GM18507 (cell line): ENCODE measurements around the gene CD300A.
A peak's percentile ranks its signal among the peaks of the same experiment; 100 is the strongest.

Experiments
- DNase-seq: peaks from one replicate; pipeline ENCODE4 v3.0.0; 2011; ENCODE audit warnings: low read depth; ENCODE audit not compliant: insufficient read length; ENCODE audit errors: extremely low spot score
- FAIRE-seq: peaks from 2 replicates; lab custom pipeline; 2011; peaks lifted over from hg19 to GRCh38; lab: Jason Lieb, UNC

CD300A gene

DNA sequence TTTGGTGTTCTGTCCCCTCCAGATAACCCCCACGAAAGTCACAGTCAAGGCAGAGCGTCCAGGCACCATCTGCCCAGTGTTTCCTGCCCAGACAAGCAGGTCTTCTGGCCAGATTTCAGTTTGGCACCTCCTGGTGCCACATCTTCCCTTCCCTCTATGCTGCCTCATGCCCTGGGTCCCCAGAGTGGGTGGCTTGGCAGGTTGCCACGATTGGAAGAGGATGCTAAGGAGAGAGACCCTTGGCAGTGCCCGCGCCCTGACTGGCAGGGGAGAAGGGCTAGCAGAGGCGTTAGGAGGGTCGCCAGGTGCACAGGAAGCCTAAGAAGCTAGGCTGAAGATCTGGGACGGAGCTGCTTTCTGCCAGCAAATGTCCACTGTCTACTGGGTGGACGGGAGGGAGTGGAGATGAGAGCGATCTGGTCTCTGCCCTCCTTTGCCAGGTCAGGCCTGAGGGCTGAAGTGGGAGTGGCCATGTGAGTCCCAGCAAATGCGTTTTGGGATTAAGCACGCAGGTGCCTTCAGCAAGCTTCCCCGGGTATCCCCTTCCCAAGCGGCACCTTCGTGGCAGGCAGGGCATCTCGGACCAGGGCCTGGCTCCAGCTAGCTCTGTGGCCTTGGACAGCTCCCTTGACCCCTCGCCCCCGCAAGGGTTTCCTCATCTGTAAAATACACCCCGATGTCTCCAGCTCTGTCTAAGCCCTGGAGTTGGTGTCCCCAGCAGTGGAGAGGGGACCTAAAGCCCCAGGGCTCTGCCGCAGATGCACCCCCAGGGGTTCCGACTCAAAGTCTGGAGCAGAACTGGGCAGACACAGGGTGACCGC lies 13.4 kb upstream of the CD300A start:
- FAIRE-seq (no peak), DNase-seq (no peak)

- no peak for FAIRE-seq
- peak; percentile 89 for DNase-seq
These were observed 12.7 kb upstream of the CD300A start for GRCh38 chr17:74453665-74454196.

DNA sequence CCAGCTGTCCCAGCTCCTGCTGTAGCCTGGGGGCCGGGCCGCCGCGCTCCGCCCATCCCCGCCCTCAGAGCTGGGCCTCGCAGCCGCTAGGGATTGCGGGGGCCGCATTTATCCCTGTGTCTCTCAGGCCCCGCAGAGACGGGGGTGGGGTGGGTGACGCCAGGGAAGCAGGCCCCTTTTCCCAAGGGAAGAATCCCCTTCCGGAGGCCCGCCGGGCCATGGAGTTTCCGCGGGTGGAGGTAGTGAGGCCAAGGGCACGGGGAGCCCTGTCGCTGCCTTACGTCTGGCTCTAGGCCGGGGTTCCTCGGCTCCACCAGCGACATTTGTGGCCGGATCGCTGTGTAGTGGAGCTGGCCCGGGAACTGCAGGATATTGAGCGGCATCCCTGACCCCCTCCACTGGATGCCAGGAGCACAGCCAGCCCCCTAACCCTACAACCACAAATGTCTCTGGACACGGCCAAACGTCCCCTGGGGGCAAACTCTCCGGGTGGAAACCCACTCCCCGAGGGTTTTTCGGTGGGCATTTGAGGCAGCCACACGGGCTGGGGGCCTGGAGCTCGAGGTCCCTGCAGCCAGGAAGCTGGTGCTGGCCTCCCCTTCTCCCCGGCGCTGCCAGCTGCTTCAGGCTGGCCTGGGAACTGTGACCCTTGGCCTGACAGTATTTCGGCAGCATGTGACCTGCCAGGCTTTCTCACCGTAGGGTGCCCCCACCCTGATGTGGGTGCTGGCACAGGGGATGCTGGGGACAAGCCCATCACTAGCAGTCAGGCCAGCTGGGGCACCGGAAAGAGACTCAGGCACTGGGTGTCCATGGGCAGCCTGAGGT lies 12.0 kb upstream of the CD300A start:
- DNase-seq (no peak), FAIRE-seq (peak; percentile 73)

DNA sequence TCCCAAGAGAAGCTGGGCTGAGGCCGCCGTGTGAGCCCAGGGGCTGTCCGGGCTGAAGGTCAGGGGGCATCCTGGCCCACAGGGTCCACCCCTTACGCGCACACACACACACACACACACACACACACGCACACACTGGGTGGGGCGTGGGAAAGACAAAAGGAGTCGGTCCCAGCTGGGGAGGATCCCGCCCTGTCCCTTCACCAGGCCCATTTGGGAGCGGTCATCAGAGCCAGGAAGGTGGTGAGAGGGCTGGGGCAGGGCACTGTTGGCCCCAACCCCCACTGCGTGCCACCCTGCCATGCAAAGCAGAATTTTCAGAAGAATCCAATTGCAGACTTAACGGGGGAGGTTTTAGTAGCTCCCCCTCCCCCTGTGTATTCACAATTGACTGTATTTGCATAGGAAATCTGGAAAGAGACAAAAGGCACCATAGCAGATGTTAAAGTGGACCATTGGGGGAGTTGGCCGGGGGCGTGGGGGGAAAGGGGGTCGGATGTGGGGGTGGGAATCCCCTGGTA lies 11.3 kb upstream of the CD300A start:
- no peak for DNase-seq
- FAIRE-seq = no peak

GRCh38 chr17:74455821-74456220 lies 10.6 kb upstream of the CD300A start:
- DNase-seq (no peak), FAIRE-seq (no peak)

DNA sequence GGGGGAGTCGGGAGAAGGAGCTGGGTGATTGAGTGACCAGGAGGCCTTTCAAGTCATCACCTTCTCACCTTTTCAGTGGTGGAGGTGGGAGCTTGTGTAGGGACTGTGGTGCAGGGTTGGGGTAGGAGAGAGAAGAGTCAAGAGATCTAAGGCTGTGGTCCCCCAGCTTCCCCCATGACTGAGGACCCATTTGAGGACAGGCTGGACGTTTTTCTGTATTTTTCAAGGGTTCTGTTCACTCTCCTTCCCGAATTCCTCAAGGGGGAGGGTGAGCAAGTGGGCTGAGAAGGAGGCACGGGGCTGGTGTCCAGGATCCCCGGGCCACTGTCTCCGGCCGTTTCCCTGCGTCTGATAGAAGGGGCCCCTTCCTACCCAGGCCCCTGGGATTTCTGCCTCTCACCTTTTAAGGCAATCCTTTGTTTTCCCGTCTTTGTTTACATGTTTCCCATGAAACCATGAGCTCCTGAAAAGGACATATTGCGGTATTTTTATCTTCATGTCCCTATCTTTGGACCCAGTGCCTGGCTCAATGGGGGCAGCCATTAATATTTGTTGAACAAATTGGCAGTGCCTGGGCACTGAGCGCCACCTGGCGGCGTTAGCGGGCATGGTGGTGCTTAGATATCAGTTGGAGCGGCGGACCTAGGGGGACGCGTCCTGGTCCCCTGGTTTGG lies 9.2 kb upstream of the CD300A start:
- FAIRE-seq (peak; percentile 86), DNase-seq (no peak)

GRCh38 chr17:74457820-74458166 lies 8.6 kb upstream of the CD300A start:
- FAIRE-seq = no peak
- no peak for DNase-seq

GRCh38 chr17:74458835-74459234 lies 7.6 kb upstream of the CD300A start:
- FAIRE-seq (no peak), DNase-seq (no peak)

DNA sequence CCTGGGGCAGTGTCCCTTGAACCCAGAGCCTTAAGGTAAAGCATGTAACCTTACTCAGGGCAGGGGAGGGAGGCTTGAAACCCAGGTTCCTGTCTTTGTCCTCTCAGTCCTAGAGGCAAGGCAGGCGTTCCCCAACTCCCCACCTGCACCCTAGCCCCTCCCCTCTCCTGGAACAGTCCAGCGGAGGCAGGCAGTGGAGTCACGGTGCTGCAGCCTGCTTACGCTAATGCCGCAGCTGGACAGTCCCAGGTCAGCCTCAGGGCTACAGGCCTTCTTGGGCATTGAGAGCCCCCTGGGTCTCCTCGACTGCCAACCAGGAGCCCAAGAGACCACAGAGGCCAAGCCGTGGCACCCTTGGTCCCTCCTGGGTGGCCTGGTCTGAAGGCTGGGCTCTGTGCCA lies 6.8 kb upstream of the CD300A start:
- FAIRE-seq = no peak

GRCh38 chr17:74460241-74460640 lies 6.2 kb upstream of the CD300A start:
- DNase-seq (no peak), FAIRE-seq (no peak)

More for the DNA sequence above, 6.8 kb upstream of the CD300A start:
- DNase-seq = no peak

DNA sequence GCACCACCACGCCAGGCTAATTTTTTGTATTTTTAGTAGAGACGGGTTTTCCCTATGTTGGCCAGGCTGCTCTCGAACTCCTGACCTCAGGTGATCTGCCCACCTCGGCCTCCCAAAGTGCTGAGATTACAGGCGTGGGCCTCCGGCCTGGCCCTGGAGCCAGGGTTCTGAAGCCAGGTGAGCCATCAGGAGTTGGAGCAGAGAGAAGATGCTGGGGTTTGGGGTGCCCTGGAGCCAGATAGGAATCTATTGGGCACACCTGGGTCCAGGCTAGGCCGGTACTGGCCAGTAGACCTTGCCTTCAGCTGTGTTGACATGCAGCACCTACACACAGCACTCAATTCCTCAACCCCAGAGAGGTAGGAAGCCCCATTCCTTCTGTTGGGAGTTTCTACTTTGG lies 5.4 kb upstream of the CD300A start:
- FAIRE-seq = no peak
- no peak for DNase-seq

- DNase-seq (no peak), FAIRE-seq (no peak)
These were observed 4.8 kb upstream of the CD300A start for GRCh38 chr17:74461611-74462010.

GRCh38 chr17:74464730-74465377 lies 1.6 kb upstream of the CD300A start:
- no peak for DNase-seq
- peak; percentile 70 for FAIRE-seq

GRCh38 chr17:74465378-74466110 lies 890 bp upstream of the CD300A start:
- FAIRE-seq (peak; percentile 84), DNase-seq (no peak)

- no peak for FAIRE-seq
- DNase-seq = no peak
These were observed 372 bp downstream of the CD300A start for GRCh38 chr17:74466828-74467184.

GRCh38 chr17:74467221-74467951 lies 952 bp downstream of the CD300A start:
- FAIRE-seq (peak; percentile 98), DNase-seq (peak; percentile 73)

GRCh38 chr17:74471341-74471740 lies 4.9 kb downstream of the CD300A start:
- DNase-seq = no peak
- FAIRE-seq = no peak

DNA sequence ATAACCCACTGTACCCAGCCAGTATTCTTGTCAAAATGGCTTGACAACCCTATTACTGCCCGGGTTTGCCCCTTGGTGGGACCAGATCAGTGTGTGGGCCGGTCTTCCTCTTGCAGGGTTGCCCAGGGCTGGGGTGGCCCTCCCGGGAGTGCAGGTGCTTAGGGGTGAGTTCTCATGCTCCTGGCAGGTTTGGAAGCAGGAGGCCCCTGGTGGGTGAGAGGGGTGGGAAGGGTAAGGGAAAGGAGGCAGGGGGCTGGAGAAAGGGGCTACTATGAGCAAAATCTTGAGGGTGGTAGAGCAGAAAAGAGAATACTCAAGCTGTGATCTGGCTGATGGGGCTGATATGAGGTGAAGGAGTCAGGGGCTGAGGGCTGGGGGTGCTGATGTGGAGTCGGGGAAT lies 6.5 kb downstream of the CD300A start:
- no peak for FAIRE-seq
- no peak for DNase-seq
